Neuron (in vitro differentiated cells): ENCODE measurements around the gene BAIAP3.

Source experiments
- H2AFZ ChIP-seq: one replicate; pipeline ENCODE4 v1.6.1; 2013; ENCODE audit warnings: low read depth, mild to moderate bottlenecking, inconsistent platforms, low read length, moderate library complexity
- H3K27me3 ChIP-seq: one replicate; pipeline ENCODE4 v1.6.1; 2013; ENCODE audit warnings: low read length; ENCODE audit not compliant: insufficient read depth
- H3K36me3 ChIP-seq: one replicate; pipeline ENCODE4 v1.6.1; 2013; ENCODE audit warnings: low read length; ENCODE audit not compliant: insufficient read depth
- H3K4me1 ChIP-seq: one replicate; pipeline ENCODE4 v1.6.1; 2013; ENCODE audit warnings: low read length; ENCODE audit not compliant: insufficient read depth
- H3K4me3 ChIP-seq: 2 replicates; pipeline ENCODE4 v1.5.1; 2013; ENCODE audit warnings: mild to moderate bottlenecking, low read length, moderate library complexity
- H3K9me3 ChIP-seq: one replicate; pipeline ENCODE4 v1.6.1; 2013; ENCODE audit warnings: low read length

BAIAP3 gene

DNA sequence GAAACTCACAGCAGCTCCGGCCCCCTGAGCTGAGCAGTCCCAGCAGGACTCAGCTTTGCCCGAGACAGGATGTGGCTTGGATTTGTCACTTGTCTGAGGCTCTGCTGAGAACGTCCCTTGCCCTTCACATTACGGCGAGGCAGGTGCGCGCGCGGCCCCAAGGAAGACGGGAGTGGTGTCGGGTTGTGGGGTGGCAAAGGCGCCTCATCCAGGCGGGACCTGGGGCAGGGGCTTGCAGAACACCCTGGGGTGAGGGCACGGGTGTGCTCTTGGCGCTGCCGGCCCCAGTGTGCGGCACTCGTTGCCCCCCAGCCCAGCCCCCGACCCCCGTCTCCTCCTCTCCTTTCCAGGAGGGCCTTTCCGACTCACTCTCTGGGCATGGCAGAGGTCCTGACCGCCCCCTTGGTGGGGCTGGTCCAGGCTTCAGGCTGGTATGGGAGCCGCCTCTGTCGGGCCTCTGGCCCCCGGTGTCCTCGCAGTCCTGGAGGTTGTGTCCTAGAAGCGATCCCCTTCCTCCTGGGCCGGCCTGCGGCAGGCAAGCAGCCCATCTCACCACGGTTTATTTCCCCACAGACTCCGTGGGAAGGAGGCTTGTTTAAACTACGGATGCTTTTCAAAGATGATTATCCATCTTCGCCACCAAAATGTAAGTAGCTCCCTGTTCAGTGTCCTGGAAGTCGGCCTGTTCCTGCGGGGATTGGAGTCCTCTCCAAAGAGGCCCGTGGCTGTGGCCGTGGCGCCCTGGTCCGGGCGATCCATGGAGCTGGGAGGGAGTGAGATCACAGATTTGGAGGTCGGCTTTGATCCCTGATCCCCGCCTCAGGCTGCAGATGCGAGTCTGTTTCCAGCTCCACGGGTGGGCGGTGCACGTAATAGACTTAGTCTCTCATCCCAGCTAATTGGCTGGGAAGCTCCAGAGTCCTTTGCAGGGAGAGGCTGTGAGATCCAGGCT, 18.1 kb upstream of the BAIAP3 start:
- H3K4me1 ChIP-seq, result peaks cover 22% of the 10 kb centered on the region
- H3K27me3 ChIP-seq, result no peaks in the 10 kb centered on the region
- H2AFZ ChIP-seq, result no peak overlapping the region
- peaks cover 85% of the 10 kb centered on the region for H3K36me3 ChIP-seq
- H3K9me3 ChIP-seq, result no peaks in the 10 kb centered on the region
- H3K4me3 ChIP-seq, result no peak overlapping the region

GRCh38 chr16:1316033-1316405, 17.4 kb upstream of the BAIAP3 start:
- no peak overlapping the region for H2AFZ ChIP-seq
- no peak overlapping the region for H3K4me3 ChIP-seq
- peaks cover 15% of the 10 kb centered on the region for H3K4me1 ChIP-seq
- no peaks in the 10 kb centered on the region for H3K9me3 ChIP-seq
- H3K36me3 ChIP-seq, result peaks cover 91% of the 10 kb centered on the region
- no peaks in the 10 kb centered on the region for H3K27me3 ChIP-seq

GRCh38 chr16:1317479-1318267, 15.8 kb upstream of the BAIAP3 start:
- H3K36me3 ChIP-seq, result peaks cover 88% of the 10 kb centered on the region
- H3K9me3 ChIP-seq, result no peaks in the 10 kb centered on the region
- no peaks in the 10 kb centered on the region for H3K27me3 ChIP-seq
- no peaks in the 10 kb centered on the region for H3K4me1 ChIP-seq
- no peak overlapping the region for H3K4me3 ChIP-seq
- H2AFZ ChIP-seq, result no peak overlapping the region

- no peaks in the 10 kb centered on the region for H3K4me1 ChIP-seq
- H3K4me3 ChIP-seq, result no peak overlapping the region
- H2AFZ ChIP-seq, result no peak overlapping the region
- H3K9me3 ChIP-seq, result no peaks in the 10 kb centered on the region
- H3K36me3 ChIP-seq, result peaks cover 86% of the 10 kb centered on the region
- no peaks in the 10 kb centered on the region for H3K27me3 ChIP-seq
Observed at GRCh38 chr16:1318268-1318545, 15.2 kb upstream of the BAIAP3 start.

DNA sequence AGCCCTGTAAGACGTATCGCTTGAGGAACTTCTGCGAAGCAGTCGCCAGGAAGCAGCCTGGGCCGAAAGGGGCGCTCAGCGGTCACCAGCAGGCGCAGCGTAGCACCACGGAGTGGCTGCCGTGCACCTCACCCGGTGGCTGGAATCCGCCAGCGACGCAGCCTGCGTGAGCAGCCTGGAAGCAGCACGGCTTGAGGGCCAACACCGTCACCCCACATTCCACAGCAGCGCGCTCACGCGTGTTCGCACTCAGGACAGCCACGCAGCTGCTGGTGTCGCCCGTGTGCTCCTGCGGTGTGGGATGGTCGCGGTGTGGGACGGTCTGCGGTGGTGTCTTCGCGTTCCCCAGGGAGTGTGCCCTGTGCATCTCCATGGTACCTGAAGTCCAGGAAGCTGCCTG, 14.4 kb upstream of the BAIAP3 start:
- Histone ChIP-seq H3K4me1 (no peaks in the 10 kb centered on the region), H3K36me3 (peaks cover 88% of the 10 kb centered on the region), H3K27me3 (no peaks in the 10 kb centered on the region), H3K9me3 (no peaks in the 10 kb centered on the region), H2AFZ (no peak overlapping the region), H3K4me3 (no peak overlapping the region)

GRCh38 chr16:1320097-1320496, 13.3 kb upstream of the BAIAP3 start:
- Histone ChIP-seq H2AFZ (no peak overlapping the region), H3K4me1 (no peaks in the 10 kb centered on the region), H3K4me3 (no peak overlapping the region), H3K36me3 (peaks cover 85% of the 10 kb centered on the region), H3K27me3 (no peaks in the 10 kb centered on the region), H3K9me3 (no peaks in the 10 kb centered on the region)

DNA sequence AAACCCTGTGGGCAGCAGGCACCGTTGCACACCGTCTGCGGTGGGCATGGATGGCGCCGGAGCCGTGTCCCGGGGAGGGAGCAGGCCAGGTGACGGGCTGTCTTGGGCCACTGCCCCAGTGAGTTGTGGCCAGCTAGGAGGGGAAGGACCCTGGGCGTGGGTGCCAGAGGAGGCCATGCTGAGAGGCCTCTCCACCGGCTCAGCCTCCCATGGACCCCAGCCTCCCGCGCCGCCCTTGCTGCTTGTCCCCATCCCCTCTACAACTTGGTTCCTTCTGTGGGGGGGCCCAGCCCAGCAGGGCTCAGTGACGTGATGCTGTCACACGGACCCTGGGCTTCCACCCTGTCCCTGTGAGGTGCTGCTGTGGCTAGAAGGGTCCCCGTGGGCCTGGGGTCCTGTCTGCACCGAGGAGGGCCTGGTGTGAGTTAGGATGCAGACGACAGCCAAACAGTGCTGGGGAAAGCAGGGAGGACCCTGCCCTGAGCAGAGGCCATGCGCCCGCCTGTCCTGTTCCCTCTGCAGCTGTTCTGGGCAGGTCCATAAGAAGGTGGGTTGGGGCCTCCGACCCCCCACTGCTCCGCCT, 12.7 kb upstream of the BAIAP3 start:
- Histone ChIP-seq H3K36me3 (peaks cover 84% of the 10 kb centered on the region), H3K4me1 (no peaks in the 10 kb centered on the region), H3K4me3 (no peak overlapping the region), H3K9me3 (no peaks in the 10 kb centered on the region), H3K27me3 (no peaks in the 10 kb centered on the region), H2AFZ (no peak overlapping the region)

GRCh38 chr16:1322407-1322806, 11.0 kb upstream of the BAIAP3 start:
- H3K36me3 ChIP-seq, result peaks cover 69% of the 10 kb centered on the region

GRCh38 chr16:1323296-1324239, 9.9 kb upstream of the BAIAP3 start:
- Histone ChIP-seq H3K4me1 (no peaks in the 10 kb centered on the region), H3K27me3 (no peaks in the 10 kb centered on the region), H3K36me3 (peaks cover 57% of the 10 kb centered on the region), H2AFZ (no peak overlapping the region), H3K9me3 (no peaks in the 10 kb centered on the region), H3K4me3 (no peak overlapping the region)

More at GRCh38 chr16:1322407-1322806, 11.0 kb upstream of the BAIAP3 start:
- no peaks in the 10 kb centered on the region for H3K4me1 ChIP-seq
- no peaks in the 10 kb centered on the region for H3K9me3 ChIP-seq
- H3K27me3 ChIP-seq, result no peaks in the 10 kb centered on the region
- no peak overlapping the region for H3K4me3 ChIP-seq
- no peak overlapping the region for H2AFZ ChIP-seq

GRCh38 chr16:1324286-1324826, 9.1 kb upstream of the BAIAP3 start:
- H3K27me3 ChIP-seq, result no peaks in the 10 kb centered on the region
- H3K36me3 ChIP-seq, result peaks cover 50% of the 10 kb centered on the region
- no peak overlapping the region for H3K4me3 ChIP-seq
- no peaks in the 10 kb centered on the region for H3K4me1 ChIP-seq
- no peak overlapping the region for H2AFZ ChIP-seq
- H3K9me3 ChIP-seq, result no peaks in the 10 kb centered on the region

- Histone ChIP-seq H3K4me3 (no peak overlapping the region), H3K9me3 (no peaks in the 10 kb centered on the region), H3K4me1 (no peaks in the 10 kb centered on the region), H2AFZ (no peak overlapping the region), H3K36me3 (peaks cover 40% of the 10 kb centered on the region), H3K27me3 (no peaks in the 10 kb centered on the region)
Observed at GRCh38 chr16:1325261-1325660, 8.2 kb upstream of the BAIAP3 start.

- no peak overlapping the region for H3K4me3 ChIP-seq
- no peak overlapping the region for H2AFZ ChIP-seq
- H3K4me1 ChIP-seq, result no peaks in the 10 kb centered on the region
- H3K27me3 ChIP-seq, result no peaks in the 10 kb centered on the region
- no peaks in the 10 kb centered on the region for H3K9me3 ChIP-seq
- H3K36me3 ChIP-seq, result peaks cover 35% of the 10 kb centered on the region
Observed at GRCh38 chr16:1325673-1326371, 7.6 kb upstream of the BAIAP3 start.
